GM12872 (cell line): ENCODE results near the gene NRSN2.

Source experiments
- CTCF ChIP-seq: IDR thresholded peaks from 3 replicates; pipeline ENCODE4 v1.5.1; 2011; ENCODE audit warnings: low read depth, mild to moderate bottlenecking, low read length, moderate library complexity; ENCODE audit not compliant: insufficient read depth

The NRSN2 gene

GRCh38 chr20:388034-388994, 41.4 kb downstream of the NRSN2 start:
- no peak for TF ChIP-seq CTCF

GRCh38 chr20:389220-389619, 42.3 kb downstream of the NRSN2 start:
- TF ChIP-seq CTCF = no peak

GRCh38 chr20:391041-391711, 44.3 kb downstream of the NRSN2 start:
- no peak for TF ChIP-seq CTCF

- no peak for TF ChIP-seq CTCF
Measured at GRCh38 chr20:396252-396618, 49.3 kb downstream of the NRSN2 start.

GRCh38 chr20:396619-397431, 49.9 kb downstream of the NRSN2 start:
- TF ChIP-seq CTCF = no peak

GRCh38 chr20:397432-398237, 50.7 kb downstream of the NRSN2 start:
- TF ChIP-seq CTCF = no peak
